Central memory CD4-positive, alpha-beta T cell (primary cell): ENCODE measurements around the gene SNTB2.

ENCODE experiments used
- DNase-seq: peaks from one replicate; pipeline ENCODE4 v3.0.0; 2022

Gene SNTB2

GRCh38 chr16:69182730-69183416, 4.1 kb upstream of the SNTB2 start:
- no peak for DNase-seq

- peak; percentile 49 for DNase-seq
These were observed 677 bp downstream of the SNTB2 start for GRCh38 chr16:69187446-69188235.

GRCh38 chr16:69188236-69188549, 1.2 kb downstream of the SNTB2 start:
- DNase-seq: no peak

GRCh38 chr16:69188716-69189115, 1.8 kb downstream of the SNTB2 start:
- no peak for DNase-seq

- no peak for DNase-seq
These were observed 3.2 kb downstream of the SNTB2 start for GRCh38 chr16:69190046-69190588.

GRCh38 chr16:69190598-69190997, 3.6 kb downstream of the SNTB2 start:
- no peak for DNase-seq

- DNase-seq: no peak
These were observed 4.2 kb downstream of the SNTB2 start for GRCh38 chr16:69191136-69191535.

GRCh38 chr16:69193855-69194254, 6.9 kb downstream of the SNTB2 start:
- no peak for DNase-seq

- DNase-seq: no peak
These were observed 7.5 kb downstream of the SNTB2 start for GRCh38 chr16:69194488-69194887.

- DNase-seq: no peak
These were observed 8.5 kb downstream of the SNTB2 start for GRCh38 chr16:69195369-69196029.

- no peak for DNase-seq
These were observed 10.6 kb downstream of the SNTB2 start for GRCh38 chr16:69197573-69197972.

- no peak for DNase-seq
These were observed 12.4 kb downstream of the SNTB2 start for GRCh38 chr16:69199382-69199781.

GRCh38 chr16:69201291-69201690, 14.3 kb downstream of the SNTB2 start:
- DNase-seq: no peak

GRCh38 chr16:69201787-69202186, 14.8 kb downstream of the SNTB2 start:
- DNase-seq: no peak

- no peak for DNase-seq
These were observed 17.2 kb downstream of the SNTB2 start for GRCh38 chr16:69204172-69204571.

- no peak for DNase-seq
These were observed 22.8 kb downstream of the SNTB2 start for GRCh38 chr16:69209735-69210134.

- no peak for DNase-seq
These were observed 30.5 kb downstream of the SNTB2 start for GRCh38 chr16:69217433-69217832.

GRCh38 chr16:69219279-69219678, 32.3 kb downstream of the SNTB2 start:
- DNase-seq: no peak

- no peak for DNase-seq
These were observed 36.9 kb downstream of the SNTB2 start for GRCh38 chr16:69223882-69224281.

GRCh38 chr16:69225121-69225520, 38.2 kb downstream of the SNTB2 start:
- no peak for DNase-seq

GRCh38 chr16:69233124-69233523, 46.2 kb downstream of the SNTB2 start:
- DNase-seq: no peak

- no peak for DNase-seq
These were observed 47.5 kb downstream of the SNTB2 start for GRCh38 chr16:69234460-69234859.

GRCh38 chr16:69236319-69236718, 49.4 kb downstream of the SNTB2 start:
- no peak for DNase-seq

- DNase-seq: no peak
These were observed 50.3 kb downstream of the SNTB2 start for GRCh38 chr16:69237296-69237695.
